Thyroid gland (tissue), 4 donors: ENCODE results near the gene TRIM4. TPM values are rescaled to one million over a fixed set of nuclear protein-coding genes. Genes with fewer than 3 reads are reported as not detected.
"Not testable (repeated sequence)": the region's sequence is repeated elsewhere in the genome, so short reads cannot be mapped to it uniquely, and the experiment has no call there.

Experiments used
- DNase-seq, 2 donors: peaks; one replicate each; pipeline ENCODE4 v3.0.0-alpha.2; 2019
- H3K27ac ChIP-seq, 3 donors: fragments of 200-600 bp; sonication (generic); 1 replicate in 2 of 3; 2 replicates in 1 of 3; pipeline ENCODE4 v1.5.1; 2016 to 2019; ENCODE audit warnings: mild to moderate bottlenecking in 1 of 3, moderate library complexity in 1 of 3
- H3K27me3 ChIP-seq: fragments of 200-600 bp; sonication (generic); one replicate; pipeline ENCODE4 v1.5.1; 2019
- H3K36me3 ChIP-seq, 2 donors: fragments of 200-600 bp; sonication (generic); one replicate each; pipeline ENCODE4 v1.5.1; 2016 to 2019
- H3K4me1 ChIP-seq, 2 donors: fragments of 200-600 bp; sonication (generic); one replicate each; pipeline ENCODE4 v1.5.1; 2017 to 2019
- H3K4me3 ChIP-seq, 3 donors: fragments of 200-600 bp; sonication (generic); replicated peaks in 1 of 3; 1 replicate in 2 of 3; 2 replicates in 1 of 3; pipeline ENCODE4 v1.5.1; 2016; ENCODE audit warnings: mild to moderate bottlenecking in 1 of 3
- H3K9me3 ChIP-seq: fragments of 200-600 bp; sonication (generic); one replicate; pipeline ENCODE4 v1.5.1; 2017
- CTCF ChIP-seq, 6 experiments: fragments of 200-600 bp in 3 of 6; fragments of 450-650 bp in 3 of 6; sonication (generic) in 3 of 6; IDR thresholded peaks; one replicate each; pipeline ENCODE4 v1.5.1; 2016 to 2019; ENCODE audit warnings: antibody characterized with exemption in 6 of 6, mild to moderate bottlenecking in 2 of 6, inconsistent platforms in 1 of 6, moderate library complexity in 1 of 6
- POLR2A ChIP-seq, 2 donors: fragments of 450-650 bp; IDR thresholded peaks; one replicate each; pipeline ENCODE4 v1.6.1; 2017; ENCODE audit warnings: antibody characterized with exemption in 2 of 2, mild to moderate bottlenecking in 2 of 2, moderate library complexity in 1 of 2
- WGBS, 2 donors: methylation state at CpG; one replicate each; pipeline ENCODE4 v1.1.5; 2017; 5-methylcytosine and 5-hydroxymethylcytosine counted together
- intact Hi-C: fragments of 100-400 bp; cut with DNase I; formaldehyde crosslinking; loops from one replicate; pipeline ENCODE4 v1.15.1; 2023
- total RNA-seq, 4 donors: library from RNA; depleted of rRNA; stranded (reverse); fragments of >200 nt; gene quantifications; one replicate each; pipeline ENCODE4 v1.2.3, GENCODE V29; 2016

The TRIM4 gene
- total RNA-seq, 4 donors from 2014 or later = 39.7 to 78.1 (median 59.3) TPM

- H3K4me3 ChIP-seq = no peak overlapping the region
- DNase-seq = no peak
- TF ChIP-seq POLR2A (IDR thresholded peaks at IDR 0.05) (no peak), CTCF (IDR thresholded peaks at IDR 0.05) (no peak)
- H3K4me1 ChIP-seq = no peaks in the 10 kb centered on the region
- H3K27me3 ChIP-seq = no peaks in the 10 kb centered on the region
- no peaks in the 10 kb centered on the region for H3K9me3 ChIP-seq
- no peak overlapping the region for H3K27ac ChIP-seq
- intact Hi-C loops = no loop called here
- H3K36me3 ChIP-seq = peaks cover 6 to 14% of the 10 kb centered on the region in 2 donors
These were observed 24.6 kb downstream of the TRIM4 start for GRCh38 chr7:99894738-99895137.

GRCh38 chr7:99893280-99893679, 26.1 kb downstream of the TRIM4 start:
- peaks cover 6 to 17% of the 10 kb centered on the region in 2 donors for H3K36me3 ChIP-seq

GRCh38 chr7:99890348-99890747, 29.0 kb downstream of the TRIM4 start:
- H3K4me1 ChIP-seq, H3K27me3 ChIP-seq, H3K27ac ChIP-seq, intact Hi-C loops, H3K4me3 ChIP-seq, H3K9me3 ChIP-seq, DNase-seq: not testable (repeated sequence)
- H3K36me3 ChIP-seq = peaks cover 6 to 17% of the 10 kb centered on the region in 2 donors
- WGBS, 2 donors = 93 to 97% methylated on average over 2 of the region's 2 CpGs

More at GRCh38 chr7:99893280-99893679, 26.1 kb downstream of the TRIM4 start:
- H3K27me3 ChIP-seq = no peaks in the 10 kb centered on the region
- intact Hi-C loops = no loop called here
- no peak overlapping the region for H3K4me3 ChIP-seq
- TF ChIP-seq POLR2A (IDR thresholded peaks at IDR 0.05) (no peak), CTCF (IDR thresholded peaks at IDR 0.05) (no peak)
- no peak for DNase-seq
- 70 to 73% methylated on average over 5 of the region's 5 CpGs for WGBS, 2 donors
- H3K4me1 ChIP-seq = no peaks in the 10 kb centered on the region
- no peak overlapping the region for H3K27ac ChIP-seq
- H3K9me3 ChIP-seq = no peaks in the 10 kb centered on the region

GRCh38 chr7:99888366-99888765, 31.0 kb downstream of the TRIM4 start:
- H3K27me3 ChIP-seq, H3K9me3 ChIP-seq, DNase-seq, intact Hi-C loops, H3K4me1 ChIP-seq, H3K27ac ChIP-seq, H3K4me3 ChIP-seq: not testable (repeated sequence)
- WGBS, 2 donors = 87% methylated on average over 9 of the region's 29 CpGs; no CpG with 5 or more reads in 1 of the 2 donors
- H3K36me3 ChIP-seq = peaks cover 6 to 17% of the 10 kb centered on the region in 2 donors

- Histone ChIP-seq H3K4me3 (no peak overlapping the region), H3K27me3 (no peaks in the 10 kb centered on the region), H3K27ac (no peak overlapping the region), H3K36me3 (no peaks in the 10 kb centered on the region), H3K9me3 (no peaks in the 10 kb centered on the region), H3K4me1 (no peaks in the 10 kb centered on the region)
- 85 to 91% methylated on average over 4 of the region's 4 CpGs for WGBS, 2 donors
- no peak for DNase-seq
- TF ChIP-seq CTCF (IDR thresholded peaks at IDR 0.05) (no peak), POLR2A (IDR thresholded peaks at IDR 0.05) (no peak)
- intact Hi-C loops = no loop called here
These were observed 38.0 kb downstream of the TRIM4 start for GRCh38 chr7:99881370-99881769.

GRCh38 chr7:99876933-99877332, 42.4 kb downstream of the TRIM4 start, which contains the start of gene OR2AE1:
OR2AE1 (minus strand) TSS chr7:99877033; CDS start chr7:99877033, 0 bp downstream.
- intact Hi-C loops = no loop called here
- no peak within 1 kb of the TSS for H3K27ac ChIP-seq
- no peak for TF ChIP-seq POLR2A (IDR thresholded peaks at IDR 0.05)
- no peaks in the 10 kb centered on the region for H3K9me3 ChIP-seq
- no peaks in the 10 kb centered on the region for H3K4me1 ChIP-seq
- no peaks in the 10 kb centered on the region for H3K36me3 ChIP-seq
- DNase-seq = no peak
- 89 to 90% methylated on average over 3 of the region's 3 CpGs for WGBS, 2 donors
- no peak within 1 kb of the TSS for H3K4me3 ChIP-seq
- H3K27me3 ChIP-seq = no peaks in the 10 kb centered on the region

GRCh38 chr7:99876491-99876890, 42.8 kb downstream of the TRIM4 start:
- Histone ChIP-seq H3K4me1 (no peaks in the 10 kb centered on the region), H3K27ac (no peak overlapping the region), H3K36me3 (no peaks in the 10 kb centered on the region), H3K4me3 (no peak overlapping the region), H3K9me3 (no peaks in the 10 kb centered on the region), H3K27me3 (no peaks in the 10 kb centered on the region)
- WGBS, 2 donors = 94 to 95% methylated on average over 5 of the region's 5 CpGs
- DNase-seq = no peak
- intact Hi-C loops = no loop called here
- TF ChIP-seq POLR2A (IDR thresholded peaks at IDR 0.05) (no peak), CTCF (IDR thresholded peaks at IDR 0.05) (no peak)
